ENCODE results near the gene IKZF3.
"Not testable (repeated sequence)": the region's sequence is repeated elsewhere in the genome, so short reads cannot be mapped to it uniquely, and the experiment has no call there.

The IKZF3 gene

GRCh38 chr17:39863918-39864746, at the start of gene IKZF3:
TSS of gene IKZF3 (minus strand) at chr17:39864312. CDS start at chr17:39864126, 186 bp downstream.
- DNase-seq: peak; percentile 0

DNA sequence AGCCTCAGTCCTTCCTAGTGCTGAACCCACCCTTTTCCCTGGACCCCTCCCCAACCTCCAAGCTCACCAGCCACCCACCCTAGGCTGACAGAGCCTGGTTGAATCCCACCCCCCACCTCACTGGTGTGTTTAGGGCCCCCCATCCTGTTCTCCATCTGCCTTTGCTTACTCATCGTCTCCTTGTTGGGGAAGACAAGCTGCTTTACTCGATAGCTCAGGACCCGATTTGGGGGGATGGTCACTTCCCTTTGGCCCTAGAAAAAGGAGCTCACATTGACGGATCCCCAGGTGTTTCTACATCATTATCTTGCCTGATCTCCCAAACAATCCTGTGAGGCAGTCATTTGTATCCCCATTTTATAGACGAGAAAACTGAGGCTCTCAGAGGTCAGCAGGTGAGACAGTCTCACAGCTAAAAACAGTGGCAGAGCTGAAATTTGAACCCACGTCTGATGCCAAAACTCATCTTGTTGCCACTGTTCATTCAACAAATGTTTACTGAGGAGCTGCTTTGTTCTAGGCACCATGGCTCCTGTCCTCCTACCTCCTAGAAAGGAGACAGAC, 44.8 kb upstream of the IKZF3 start:
- no peak for DNase-seq

GRCh38 chr17:39904990-39905288, 40.8 kb upstream of the IKZF3 start:
- no peak for DNase-seq

DNA sequence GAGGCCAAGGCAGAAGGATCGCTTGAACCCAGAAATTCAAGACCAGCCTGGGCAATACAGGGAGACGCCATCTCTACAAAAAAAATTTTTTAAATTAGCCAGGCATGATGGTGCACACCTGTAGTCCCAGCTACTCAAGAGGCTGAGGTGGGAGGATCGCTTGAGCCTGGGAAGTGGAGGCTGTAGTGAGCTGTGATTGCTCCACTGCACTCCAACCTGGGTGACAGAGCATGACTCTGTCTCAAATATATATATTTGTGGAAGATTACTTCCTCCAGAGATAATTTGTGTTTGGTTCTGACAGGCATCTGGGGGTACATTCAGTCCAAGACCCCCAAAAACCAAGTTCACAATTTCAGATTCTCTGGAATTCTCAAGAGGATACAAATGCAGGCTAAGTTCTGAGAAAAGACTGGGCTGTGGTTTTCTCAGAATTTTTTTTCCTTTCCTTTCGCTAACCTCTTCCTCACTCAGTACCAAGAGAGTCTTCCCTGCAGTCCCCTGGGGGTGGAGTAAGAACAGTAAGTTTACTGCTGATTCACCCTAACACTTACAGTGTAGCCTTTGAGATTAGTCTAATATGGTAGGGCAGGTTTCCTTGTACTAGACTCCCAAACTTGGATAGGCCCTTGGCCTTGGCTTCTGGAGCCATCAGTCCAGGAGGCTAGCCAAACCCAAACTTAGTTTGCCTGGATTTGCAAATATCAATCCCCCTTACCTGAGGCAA, 39.2 kb upstream of the IKZF3 start:
- no peak for DNase-seq

DNA sequence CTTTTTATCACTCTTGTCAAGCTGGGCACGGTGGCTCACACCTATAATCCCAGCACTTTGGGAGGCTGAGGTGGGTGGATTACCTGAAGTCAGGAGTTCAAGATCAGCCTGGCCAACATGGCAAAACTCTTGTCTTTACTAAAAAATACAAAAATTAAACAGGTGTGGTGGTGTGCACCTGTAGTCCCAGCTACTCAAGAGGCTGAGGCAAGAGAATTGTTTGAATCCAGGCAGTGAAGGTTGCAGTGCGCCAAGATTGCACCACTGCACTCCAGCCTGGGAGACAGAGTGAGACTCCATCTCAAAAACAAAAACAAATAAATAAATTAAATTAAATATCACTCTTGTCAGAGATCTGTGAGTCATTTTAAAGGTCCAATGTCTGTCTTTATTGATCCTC, 37.9 kb upstream of the IKZF3 start:
- not testable (repeated sequence) for DNase-seq

DNA sequence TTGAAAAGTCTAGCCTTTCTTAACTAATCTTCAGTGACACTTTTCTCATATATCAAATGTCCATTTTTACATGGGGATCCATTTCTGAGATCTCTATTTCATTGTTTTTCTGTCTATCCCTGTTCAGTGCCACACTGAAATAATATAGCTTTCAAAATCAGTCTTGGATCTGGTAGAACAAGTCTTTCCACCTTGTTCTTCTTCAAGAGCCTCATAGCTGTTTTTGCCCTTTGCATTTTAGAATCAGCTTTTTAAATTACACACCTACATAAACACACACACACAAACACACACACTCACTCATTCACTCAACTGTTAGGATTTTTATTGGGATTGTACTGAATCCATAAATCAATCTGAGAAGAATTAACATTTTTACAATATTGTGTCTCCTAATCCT, 35.1 kb upstream of the IKZF3 start:
- DNase-seq: no peak

DNA sequence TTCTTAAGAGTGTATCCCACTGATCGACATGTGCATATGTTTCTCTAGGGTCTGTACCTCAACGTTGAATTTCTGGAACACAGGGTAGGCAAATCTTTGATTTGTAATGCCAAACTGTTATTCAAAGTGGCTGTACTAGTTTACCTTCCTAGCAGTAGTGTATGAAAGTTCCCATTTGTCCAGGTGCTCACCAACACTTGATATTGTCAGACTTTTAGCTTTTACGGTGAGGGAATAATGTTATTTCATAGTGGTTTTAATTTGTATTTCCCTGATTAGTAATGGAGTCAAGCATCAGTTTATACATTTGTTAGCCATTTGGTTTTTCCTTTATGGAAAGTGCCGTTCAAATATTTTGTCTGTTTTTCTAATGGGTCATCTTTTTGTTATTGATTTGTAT, 34.0 kb upstream of the IKZF3 start:
- no peak for DNase-seq

- DNase-seq: no peak
Measured at GRCh38 chr17:39894681-39895376, 30.7 kb upstream of the IKZF3 start.

GRCh38 chr17:39889200-39889599, 25.1 kb upstream of the IKZF3 start:
- no peak for DNase-seq

GRCh38 chr17:39887078-39887477, 23.0 kb upstream of the IKZF3 start:
- DNase-seq: no peak

DNA sequence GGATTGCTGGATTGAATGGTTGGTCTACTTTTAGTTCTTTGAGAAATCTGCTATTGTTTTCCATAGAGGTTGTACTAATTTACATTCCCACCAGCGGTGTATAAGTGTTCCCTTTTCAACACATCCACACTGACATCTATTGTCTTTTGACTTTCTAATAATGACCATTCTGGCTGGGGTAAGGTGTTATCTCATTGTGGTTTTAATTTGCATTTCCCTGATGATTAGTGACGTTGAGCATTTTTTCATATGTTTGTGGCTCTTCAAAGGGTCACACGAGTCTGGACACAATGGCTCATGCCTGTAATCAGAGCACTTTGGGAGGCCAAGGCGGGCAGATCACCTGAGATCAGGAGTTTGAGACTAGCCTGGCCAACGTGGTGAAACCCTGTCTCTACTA, 22.0 kb upstream of the IKZF3 start:
- DNase-seq: not testable (repeated sequence)

GRCh38 chr17:39872751-39873150, 8.6 kb upstream of the IKZF3 start:
- peak; percentile 0 for DNase-seq

DNA sequence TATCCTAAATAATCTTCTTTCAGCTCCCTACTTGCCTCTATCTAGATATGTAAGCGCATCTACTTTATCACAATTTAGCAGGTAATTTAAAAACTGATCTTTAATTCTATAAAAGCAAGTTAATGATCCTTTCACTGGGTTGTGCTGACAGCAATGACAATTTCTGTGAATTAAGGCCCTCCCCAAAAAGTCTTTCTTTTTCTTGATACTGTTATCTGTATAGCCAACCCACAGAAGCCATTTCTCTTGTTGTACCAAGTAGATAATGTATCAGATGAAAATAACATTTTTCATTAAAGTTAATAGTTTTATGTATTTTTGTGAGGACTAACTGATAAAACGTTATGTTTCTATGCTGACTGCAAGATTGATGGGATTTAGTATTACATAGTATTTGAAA, 7.7 kb upstream of the IKZF3 start:
- no peak for DNase-seq

DNA sequence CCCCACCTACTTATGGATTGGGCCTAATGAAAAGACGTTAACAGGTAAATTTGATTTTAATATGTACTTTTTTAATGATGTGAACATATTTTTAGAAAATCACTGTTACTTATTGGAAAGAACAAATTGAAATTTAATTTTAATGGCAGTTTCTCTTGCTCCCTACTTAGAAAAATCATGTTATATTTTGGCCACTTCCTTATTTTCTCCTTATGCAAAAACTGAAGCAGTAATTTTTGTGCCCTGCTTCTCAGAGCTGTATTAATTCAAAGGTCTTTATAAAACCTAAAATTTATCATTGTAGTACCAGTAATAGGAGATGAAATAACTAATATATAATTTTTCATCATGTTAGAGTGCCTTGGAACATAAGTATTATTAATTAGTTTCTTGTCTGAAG, 6.7 kb upstream of the IKZF3 start:
- DNase-seq: no peak

GRCh38 chr17:39868554-39868942, 4.4 kb upstream of the IKZF3 start:
- DNase-seq: no peak

DNA sequence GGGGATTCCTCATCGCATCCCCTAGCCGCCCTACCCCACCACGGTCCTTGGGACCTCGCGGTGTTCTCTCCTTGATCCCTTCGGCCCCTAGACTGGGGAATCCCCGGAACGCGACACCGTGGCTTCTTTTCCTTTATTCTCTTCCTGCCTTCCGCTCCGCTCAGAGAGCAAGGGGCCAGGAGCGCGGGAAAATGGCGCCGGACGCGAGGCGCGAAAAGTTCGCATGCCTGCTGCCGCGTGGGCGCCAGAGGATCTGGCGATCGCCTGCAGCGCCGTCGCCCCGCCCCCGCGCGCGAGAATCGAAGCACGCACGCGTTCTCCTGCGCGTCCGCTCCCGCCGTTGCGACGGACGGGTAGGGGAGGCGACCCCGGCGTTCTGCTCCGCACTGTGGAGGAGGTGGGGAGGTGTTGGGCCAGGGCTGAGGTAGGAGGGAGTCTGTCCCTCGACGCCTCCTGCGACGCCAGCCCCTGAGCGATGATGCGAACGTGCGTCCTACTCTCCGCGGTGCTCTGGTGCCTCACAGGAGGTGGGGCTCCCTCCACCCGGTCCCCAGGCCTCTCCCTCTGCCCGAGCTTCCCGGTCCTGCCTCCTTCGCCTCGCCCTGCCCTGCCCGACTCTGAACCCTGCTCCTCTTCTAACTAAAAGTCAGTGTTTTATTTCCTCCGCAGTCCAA, 3.9 kb upstream of the IKZF3 start, which contains the start of gene ZPBP2:
ZPBP2 (plus strand) TSS at position 323 of the 674 bp plus-strand sequence; CDS start at position 476, 153 bp downstream.
- no peak for DNase-seq

- DNase-seq: no peak
Measured at GRCh38 chr17:39867084-39867879, 3.2 kb upstream of the IKZF3 start.

DNA sequence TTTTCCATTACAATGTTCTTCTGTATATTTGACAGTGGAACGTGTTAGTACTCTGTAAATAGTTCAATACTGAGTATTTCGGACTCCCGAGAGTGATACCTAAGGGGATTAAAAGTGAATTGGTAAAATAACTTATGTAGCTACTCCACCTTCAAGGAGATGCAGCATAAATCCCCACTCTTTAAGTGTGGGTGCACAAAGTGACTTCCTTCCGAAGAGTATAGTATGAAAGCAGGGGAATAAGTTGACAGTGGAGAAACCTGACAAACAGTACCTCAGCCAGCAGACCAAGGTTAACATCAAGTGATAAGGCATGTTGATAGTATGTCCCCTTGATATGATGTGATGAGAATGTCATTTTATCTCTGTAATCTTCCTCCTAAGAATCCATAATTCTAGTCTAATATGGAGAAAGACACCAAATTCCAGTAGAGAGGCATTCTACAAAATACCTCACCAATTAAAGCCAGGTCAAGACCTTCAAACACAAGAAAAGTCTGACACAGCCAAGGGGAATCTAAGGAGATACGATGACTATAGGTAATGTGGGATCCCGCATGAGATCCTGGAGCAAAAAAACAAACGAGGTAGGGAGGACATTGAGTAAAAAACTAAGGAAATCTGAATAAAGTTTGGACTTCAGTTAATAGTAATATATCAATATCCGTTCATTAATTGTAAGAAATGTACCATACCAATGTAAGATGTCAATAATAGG, 2.1 kb upstream of the IKZF3 start:
- no peak for DNase-seq

- no peak for DNase-seq
Measured at GRCh38 chr17:39863244-39863917, 731 bp downstream of the IKZF3 start.

- DNase-seq: no peak
Measured at GRCh38 chr17:39861235-39861634, 2.9 kb downstream of the IKZF3 start.

All from NCI-H1436 (cell line).